ENCODE measurements around the gene TMEM37.

GRCh38 chr2:119466373-119466772, 34.7 kb downstream of the TMEM37 start:
- no peak for TF ChIP-seq RAD21 (IDR thresholded peaks at IDR 0.05; ENCODE audit: low read length)
- TF ChIP-seq CTCF (IDR thresholded peaks at IDR 0.05): no peak
- no peak for TF ChIP-seq JUND (IDR thresholded peaks at IDR 0.05)
- TF ChIP-seq ELF1 (IDR thresholded peaks at IDR 0.05): no peak
- TF ChIP-seq NFIC (IDR thresholded peaks at IDR 0.05; ENCODE audit: borderline replicate concordance): no peak
- no peak for TF ChIP-seq GATA2 (CRISPR knock-in tag; IDR thresholded peaks at IDR 0.05)
- TF ChIP-seq FOXM1 (IDR thresholded peaks at IDR 0.05; ENCODE audit: low read depth): no peak
- TF ChIP-seq TCF12 (IDR thresholded peaks at IDR 0.05): no peak

Measured in SK-N-SH (cell line).